ENCODE data around the gene NRL. TPM values are rescaled to one million over a fixed set of nuclear protein-coding genes. Genes with fewer than 3 reads are reported as not detected.
"Not testable (repeated sequence)": the region's sequence is repeated elsewhere in the genome, so short reads cannot be mapped to it uniquely, and the experiment has no call there.

Gene NRL
- total RNA-seq, 1 experiment from 2014 or later = 1.3 TPM

DNA sequence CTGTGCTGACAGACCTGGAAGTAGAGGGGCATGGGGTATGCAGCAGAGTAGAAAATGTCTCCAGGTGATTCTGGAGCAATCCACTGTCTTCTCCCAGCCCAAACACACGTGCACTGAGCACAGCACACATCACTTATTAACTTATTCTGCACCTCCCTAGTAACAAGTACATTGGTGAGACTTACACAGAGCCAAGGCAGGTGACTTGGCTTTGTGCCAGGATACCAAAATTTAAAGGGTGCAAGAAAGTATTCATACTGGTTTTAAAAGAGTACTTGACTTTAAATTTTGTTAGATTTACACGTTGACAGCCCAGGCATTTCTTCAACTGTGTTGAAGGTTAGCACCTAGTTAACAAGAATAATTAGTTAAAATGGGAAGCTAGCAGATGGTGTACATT, 74.1 kb downstream of the NRL start:
- DNase-seq (ENCODE audit: low spot score) = no peak
- in situ Hi-C loops (cut with HindIII; ENCODE audit: low sequenced_read_pairs) = no loop called here

DNA sequence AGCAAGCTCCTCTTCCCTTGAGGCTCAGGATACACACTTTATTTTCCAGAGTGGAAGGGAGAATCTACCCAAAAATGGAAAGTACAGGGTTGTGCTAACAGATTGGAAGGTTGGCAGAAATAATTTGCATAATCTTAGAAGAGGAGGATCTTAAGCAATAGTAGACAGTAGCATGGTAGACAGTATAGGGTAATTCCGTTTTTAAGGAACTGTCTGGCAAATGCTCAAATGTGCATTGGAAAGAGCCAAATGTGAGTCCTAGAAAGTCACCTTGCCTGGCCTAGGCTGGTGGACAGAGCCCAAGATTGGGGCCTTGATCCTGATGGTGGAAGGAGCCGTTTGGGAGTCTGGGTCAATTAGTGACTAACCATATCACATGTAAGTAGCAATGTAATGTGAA, 76.1 kb downstream of the NRL start:
- in situ Hi-C loops (cut with HindIII; ENCODE audit: low sequenced_read_pairs) = no loop called here
- DNase-seq (ENCODE audit: low spot score) = no peak

DNA sequence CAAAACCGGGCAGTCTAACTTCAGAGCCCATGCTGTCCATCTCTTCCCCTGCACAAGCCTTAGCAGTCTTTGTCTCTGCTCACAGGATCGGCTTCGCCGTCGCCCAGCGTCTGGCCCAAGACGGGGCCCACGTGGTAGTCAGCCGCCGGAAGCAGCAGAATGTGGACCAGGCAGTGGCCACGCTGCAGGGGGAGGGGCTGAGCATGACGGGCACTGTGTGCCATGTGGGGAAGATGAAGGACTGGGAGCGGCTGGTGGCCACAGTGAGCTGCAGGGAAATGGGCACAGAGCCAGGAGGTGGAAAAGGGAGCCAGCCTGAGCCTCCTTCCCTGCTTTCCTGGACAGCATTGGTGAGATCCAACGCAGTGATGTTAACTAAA, 77.1 kb downstream of the NRL start:
- in situ Hi-C loops (cut with HindIII; ENCODE audit: low sequenced_read_pairs) = no loop called here
- peak; percentile 68 for DNase-seq (ENCODE audit: low spot score)

DNA sequence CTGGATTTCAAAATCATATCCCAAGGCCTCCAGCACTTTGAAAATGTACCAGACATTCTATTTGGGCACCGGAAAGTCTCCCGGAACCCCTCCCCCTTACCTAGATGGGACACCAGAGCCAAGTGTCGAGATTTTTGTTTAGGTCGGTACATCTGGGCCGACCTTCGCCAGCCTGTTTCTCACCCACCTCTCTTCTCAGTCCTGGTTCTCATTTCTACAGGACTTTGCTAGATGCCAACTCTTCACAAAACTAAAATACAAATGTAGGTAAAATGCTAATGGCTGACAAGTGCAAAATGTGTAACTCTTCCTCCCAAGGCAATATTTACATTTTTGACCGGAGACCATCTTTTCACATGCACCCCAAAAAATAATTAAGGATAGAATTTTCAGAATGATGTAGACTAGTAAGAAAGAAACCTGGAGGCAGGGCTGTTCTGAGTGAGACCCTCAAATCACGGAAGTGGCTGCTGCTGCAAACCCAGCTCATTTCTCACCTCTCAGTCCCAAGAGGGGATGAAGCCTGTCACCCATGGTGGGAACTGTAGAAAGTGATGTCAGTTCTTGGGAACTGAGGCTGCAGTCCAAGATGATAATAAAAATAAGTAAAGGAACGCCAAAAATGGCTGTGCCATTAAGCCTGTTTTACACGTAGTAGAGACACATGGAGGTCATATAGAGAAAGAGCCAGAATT, 77.6 kb downstream of the NRL start:
- in situ Hi-C loops (cut with HindIII; ENCODE audit: low sequenced_read_pairs); DNase-seq (ENCODE audit: low spot score): not testable (repeated sequence)

DNA sequence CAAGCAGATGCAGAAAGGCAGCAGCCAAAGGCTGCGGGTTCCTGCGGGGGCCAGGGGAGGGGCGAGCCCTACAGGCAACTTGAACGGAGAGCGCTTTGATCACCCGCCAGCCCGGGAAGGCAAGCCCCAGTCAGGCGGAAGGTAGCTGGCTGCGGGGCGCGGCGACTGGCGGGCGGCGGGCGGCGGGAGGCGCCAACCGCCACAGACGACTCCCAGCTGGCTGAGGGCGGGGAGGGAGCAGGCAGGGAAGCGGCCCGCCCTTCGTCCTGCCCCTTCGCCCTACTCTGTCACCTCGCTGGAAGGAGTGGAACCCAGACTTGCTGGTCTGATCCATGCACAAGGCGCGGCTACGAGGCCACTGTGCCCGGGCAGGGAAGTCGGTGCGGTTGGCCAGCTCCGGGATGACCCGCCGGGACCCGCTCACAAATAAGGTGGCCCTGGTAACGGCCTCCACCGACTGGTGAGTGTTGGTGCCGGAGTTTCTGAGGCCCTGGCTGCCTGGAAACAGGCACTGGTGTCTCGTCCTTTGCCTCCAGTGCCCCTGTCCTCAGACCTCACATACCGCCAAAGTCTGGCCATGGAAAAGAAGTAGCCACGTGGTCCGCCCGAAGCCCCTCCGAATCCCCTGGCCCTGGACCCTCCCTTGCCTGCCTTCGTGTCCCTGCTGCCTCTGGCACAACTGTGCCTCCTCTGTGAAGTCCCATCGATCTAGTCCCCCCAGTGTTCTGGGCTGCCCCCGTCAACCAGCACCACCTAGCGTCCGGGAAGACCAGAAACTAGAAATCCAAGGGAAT, 78.4 kb downstream of the NRL start:
- in situ Hi-C loops (cut with HindIII; ENCODE audit: low sequenced_read_pairs) = no loop called here
- DNase-seq (ENCODE audit: low spot score) = peak; percentile 67

DNA sequence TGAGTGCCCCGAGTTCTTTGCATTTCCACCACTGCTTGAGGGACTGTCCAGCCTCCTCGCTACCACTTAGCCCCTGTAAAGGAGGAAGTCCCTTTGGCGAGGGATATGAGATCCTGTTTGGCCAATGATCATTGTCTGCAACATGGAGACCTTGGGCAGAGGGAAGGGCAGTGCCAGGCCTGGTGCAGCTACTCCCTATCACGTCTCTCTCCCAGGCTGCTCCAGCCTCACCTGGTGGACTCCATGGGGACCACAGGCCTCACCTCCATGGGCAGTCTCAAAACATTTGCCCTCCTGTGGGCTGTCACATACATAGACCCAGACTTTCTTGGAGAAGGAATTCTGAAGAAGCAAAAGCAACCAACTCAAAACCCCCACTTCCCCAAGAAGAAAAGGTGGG, 79.0 kb downstream of the NRL start:
- in situ Hi-C loops (cut with HindIII; ENCODE audit: low sequenced_read_pairs) = not testable (repeated sequence)

DNA sequence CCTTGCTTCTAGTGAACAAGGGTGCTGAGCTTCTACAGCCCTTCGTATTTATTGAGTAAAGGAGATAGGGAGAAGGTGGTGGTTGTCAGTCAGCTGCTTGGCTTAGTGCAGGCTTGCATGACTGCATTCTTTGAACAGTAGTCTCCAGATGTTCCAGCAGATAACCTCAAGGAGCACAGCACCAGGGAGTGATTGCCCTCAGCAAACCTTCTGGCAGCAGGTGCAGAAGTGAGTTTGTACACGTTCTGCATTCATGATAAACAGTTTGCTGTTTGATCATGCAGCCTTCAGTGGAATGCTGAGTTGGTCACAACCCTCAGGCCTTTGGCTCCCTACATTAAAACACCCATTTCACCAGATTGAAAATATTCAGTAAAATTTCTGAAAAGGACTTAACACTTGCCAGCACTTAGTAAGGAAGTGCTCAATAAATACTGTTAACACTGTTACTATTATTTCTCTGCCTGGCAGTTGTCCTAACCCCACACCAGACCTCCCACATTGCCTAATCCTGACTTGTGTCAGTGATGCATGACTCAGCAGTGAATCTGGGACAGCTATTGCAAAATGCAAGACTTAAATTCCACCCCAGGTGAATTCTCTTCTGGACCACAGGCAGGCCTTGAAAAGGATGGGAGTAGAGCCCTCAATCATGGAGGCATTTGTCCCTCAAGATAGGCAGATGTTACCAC, 81.9 kb downstream of the NRL start:
- in situ Hi-C loops (cut with HindIII; ENCODE audit: low sequenced_read_pairs) = no loop called here

More for the DNA sequence above, 79.0 kb downstream of the NRL start:
- DNase-seq (ENCODE audit: low spot score) = not testable (repeated sequence)

DNA sequence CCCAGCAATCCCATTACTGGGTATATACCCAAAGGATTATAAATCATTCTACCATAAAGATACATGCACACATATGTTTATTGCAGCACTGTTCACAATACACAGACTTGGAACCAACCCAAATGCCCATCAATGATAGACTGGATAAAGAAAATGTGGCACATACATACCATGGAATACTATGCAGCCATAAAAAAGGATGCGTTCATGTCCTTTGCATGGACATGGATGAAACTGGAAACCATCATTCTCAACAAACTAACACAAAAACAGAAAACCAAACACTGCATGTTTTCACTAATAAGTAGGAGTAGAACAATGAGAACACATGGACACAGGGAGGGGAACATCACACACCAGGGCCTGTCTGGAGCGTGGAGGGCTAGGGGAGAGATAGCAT, 83.4 kb downstream of the NRL start:
- DNase-seq (ENCODE audit: low spot score); in situ Hi-C loops (cut with HindIII; ENCODE audit: low sequenced_read_pairs): not testable (repeated sequence)

More for the DNA sequence above, 81.9 kb downstream of the NRL start:
- DNase-seq (ENCODE audit: low spot score) = no peak

DNA sequence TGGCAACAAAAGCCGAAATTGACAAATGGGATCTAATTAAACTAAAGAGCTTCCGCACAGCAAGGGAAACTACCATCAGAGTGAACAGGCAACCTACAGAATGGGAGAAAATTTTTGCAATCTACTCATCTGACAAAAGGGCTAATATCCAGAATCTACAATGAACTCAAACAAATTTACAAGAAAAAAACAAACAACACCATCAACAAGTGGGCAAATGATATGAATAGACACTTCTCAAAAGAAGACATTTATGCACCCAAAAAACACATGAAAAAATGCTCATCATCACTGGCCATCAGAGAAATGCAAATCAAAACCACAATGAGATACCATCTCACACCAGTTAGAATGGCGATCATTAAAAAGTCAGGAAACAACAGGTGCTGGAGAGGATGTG, 85.1 kb downstream of the NRL start:
- in situ Hi-C loops (cut with HindIII; ENCODE audit: low sequenced_read_pairs) = not testable (repeated sequence)

More for the DNA sequence above, 85.1 kb downstream of the NRL start:
- DNase-seq (ENCODE audit: low spot score) = not testable (repeated sequence)

Other genes starting within 250 kb of the NRL start
- gene DHRS4, start 161.2 kb downstream of the NRL start, total RNA-seq (2014; rRNA removed; shearing (Covaris generic)) = 46.2 and 62.7 TPM in 2 replicates
- gene DHRS4L2, start 126.0 kb downstream of the NRL start, total RNA-seq (2014; rRNA removed; shearing (Covaris generic)) = 17.3 and 28.1 TPM in 2 replicates
- gene CARMIL3, start 62.9 kb downstream of the NRL start, total RNA-seq (2014; rRNA removed; shearing (Covaris generic)) = 0.74 and 1.6 TPM in 2 replicates
- gene CPNE6, start 43.4 kb downstream of the NRL start, total RNA-seq (2014; rRNA removed; shearing (Covaris generic)) = not detected in 2 replicates
- 64.7 and 86.2 TPM in 2 replicates for gene PCK2, start 20.6 kb downstream of the NRL start, total RNA-seq (2014; rRNA removed; shearing (Covaris generic))
- 93.8 and 125 TPM in 2 replicates for gene DCAF11, start 172 bp downstream of the NRL start, total RNA-seq (2014; rRNA removed; shearing (Covaris generic))
- gene FITM1, start 15.7 kb upstream of the NRL start, total RNA-seq (2014; rRNA removed; shearing (Covaris generic)) = 0.88 TPM in 1 of 2 replicates, not detected in the other
- gene PSME1, start 21.2 kb upstream of the NRL start, total RNA-seq (2014; rRNA removed; shearing (Covaris generic)) = 57.9 and 58.0 TPM in 2 replicates
- 33.6 and 45.0 TPM in 2 replicates for gene EMC9, start 26.6 kb upstream of the NRL start, total RNA-seq (2014; rRNA removed; shearing (Covaris generic))
- gene PSME2, start 31.7 kb upstream of the NRL start, total RNA-seq (2014; rRNA removed; shearing (Covaris generic)) = 162 and 168 TPM in 2 replicates
- 51.9 and 89.7 TPM in 2 replicates for gene RNF31, start 32.5 kb upstream of the NRL start, total RNA-seq (2014; rRNA removed; shearing (Covaris generic))
- 8.3 and 14.1 TPM in 2 replicates for gene IRF9, start 46.3 kb upstream of the NRL start, total RNA-seq (2014; rRNA removed; shearing (Covaris generic))
- 0.31 TPM in 1 of 2 replicates, not detected in the other for gene REC8, start 57.1 kb upstream of the NRL start, total RNA-seq (2014; rRNA removed; shearing (Covaris generic))
- gene IPO4, start 73.9 kb upstream of the NRL start, total RNA-seq (2014; rRNA removed; shearing (Covaris generic)) = 79.5 and 80.4 TPM in 2 replicates
- gene TM9SF1, start 80.5 kb upstream of the NRL start, total RNA-seq (2014; rRNA removed; shearing (Covaris generic)) = 26.6 and 50.0 TPM in 2 replicates
- not detected in 2 replicates for gene TSSK4, start 90.7 kb upstream of the NRL start, total RNA-seq (2014; rRNA removed; shearing (Covaris generic))
- gene CHMP4A, start 98.5 kb upstream of the NRL start, total RNA-seq (2014; rRNA removed; shearing (Covaris generic)) = 30.8 and 40.4 TPM in 2 replicates
- 16.6 and 16.9 TPM in 2 replicates for gene MDP1, start 101.1 kb upstream of the NRL start, total RNA-seq (2014; rRNA removed; shearing (Covaris generic))
- 168 and 186 TPM in 2 replicates for gene NEDD8, start 117.4 kb upstream of the NRL start, total RNA-seq (2014; rRNA removed; shearing (Covaris generic))
- 116 and 132 TPM in 2 replicates for gene GMPR2, start 118.0 kb upstream of the NRL start, total RNA-seq (2014; rRNA removed; shearing (Covaris generic))
- 38.1 and 63.0 TPM in 2 replicates for gene TINF2, start 127.7 kb upstream of the NRL start, total RNA-seq (2014; rRNA removed; shearing (Covaris generic))
- gene TGM1, start 148.2 kb upstream of the NRL start, total RNA-seq (2014; rRNA removed; shearing (Covaris generic)) = 0.10 TPM in 1 of 2 replicates, not detected in the other
- gene RABGGTA, start 156.6 kb upstream of the NRL start, total RNA-seq (2014; rRNA removed; shearing (Covaris generic)) = 19.0 and 23.6 TPM in 2 replicates
- gene DHRS1, start 184.8 kb upstream of the NRL start, total RNA-seq (2014; rRNA removed; shearing (Covaris generic)) = 3.8 and 11.4 TPM in 2 replicates
- gene NOP9, start 184.9 kb upstream of the NRL start, total RNA-seq (2014; rRNA removed; shearing (Covaris generic)) = 28.7 and 28.9 TPM in 2 replicates
- gene CIDEB, start 193.0 kb upstream of the NRL start, total RNA-seq (2014; rRNA removed; shearing (Covaris generic)) = 1.7 TPM in 1 of 2 replicates, not detected in the other
- 1.8 and 5.4 TPM in 2 replicates for gene LTB4R2, start 195.2 kb upstream of the NRL start, total RNA-seq (2014; rRNA removed; shearing (Covaris generic))
- gene LTB4R, start 196.6 kb upstream of the NRL start, total RNA-seq (2014; rRNA removed; shearing (Covaris generic)) = 1.6 and 5.7 TPM in 2 replicates
- not detected in 2 replicates for gene ADCY4, start 220.1 kb upstream of the NRL start, total RNA-seq (2014; rRNA removed; shearing (Covaris generic))
- gene RIPK3, start 225.0 kb upstream of the NRL start, total RNA-seq (2014; rRNA removed; shearing (Covaris generic)) = not detected in 2 replicates

Measured in G401 (cell line).